CD4-positive, alpha-beta memory T cell (primary cell): ENCODE measurements around the gene SRRM4. TPM values are rescaled to one million over a fixed set of nuclear protein-coding genes. Genes with fewer than 3 reads are reported as not detected.

Experiments used
- CTCF ChIA-PET: fragments of 350-600 bp; sonication (Branson Sonifier 250); formaldehyde crosslinking; loops from one replicate; lab custom pipeline; 2021; ENCODE audit warnings: inconsistent platforms; ENCODE audit not compliant: partially characterized antibody; lab: Charles Lee
- POLR2A ChIA-PET: fragments of 350-600 bp; sonication (Branson Sonifier 250); formaldehyde crosslinking; loops from one replicate; lab custom pipeline; 2021; ENCODE audit not compliant: partially characterized antibody; lab: Charles Lee
- DNase-seq, 5 donors: peaks; one replicate each; pipeline versions ENCODE4 v3.0.0 to v3.0.0-alpha.2; 2020 to 2022; ENCODE audit warnings: mixed read lengths in 1 of 5
- H3K27ac ChIP-seq: one replicate; pipeline ENCODE4 v1.7.0; 2013; ENCODE audit warnings: low read depth, low read length
- H3K27me3 ChIP-seq: 2 replicates; pipeline ENCODE4 v1.7.0; 2013; ENCODE audit warnings: mild to moderate bottlenecking, low read length, moderate library complexity; ENCODE audit not compliant: insufficient read depth
- H3K36me3 ChIP-seq: 2 replicates; pipeline ENCODE4 v1.7.0; 2013; ENCODE audit warnings: mild to moderate bottlenecking, low read length, moderate library complexity; ENCODE audit not compliant: insufficient read depth
- H3K4me1 ChIP-seq: 2 replicates; pipeline ENCODE4 v1.7.0; 2013; ENCODE audit warnings: mild to moderate bottlenecking, low read length, moderate library complexity; ENCODE audit not compliant: insufficient read depth
- H3K4me3 ChIP-seq, 2 donors: one replicate each; pipeline ENCODE4 v1.7.0; 2013; ENCODE audit warnings: low read length in 2 of 2, mild to moderate bottlenecking in 1 of 2
- H3K9me3 ChIP-seq, 2 donors: one replicate each; pipeline ENCODE4 v1.7.0; 2013; ENCODE audit warnings: low read length in 2 of 2, control low read depth in 1 of 2; ENCODE audit not compliant: control insufficient read depth in 1 of 2
- H3K27ac Mint-ChIP-seq, 7 donors: one replicate each; pipeline ENCODE4 v1.8.0; 2020 to 2021; ENCODE audit warnings: mixed read lengths in 7 of 7, mild to moderate bottlenecking in 6 of 7, inconsistent platforms in 3 of 7, moderate library complexity in 3 of 7
- H3K27me3 Mint-ChIP-seq, 2 donors: one replicate each; pipeline ENCODE4 v1.8.0; 2020 to 2021; ENCODE audit warnings: mixed read lengths in 2 of 2
- H3K36me3 Mint-ChIP-seq, 2 donors: one replicate each; pipeline ENCODE4 v1.8.0; 2020 to 2021; ENCODE audit warnings: mixed read lengths in 2 of 2, inconsistent platforms in 1 of 2, mild to moderate bottlenecking in 1 of 2
- H3K4me1 Mint-ChIP-seq, 4 donors: one replicate each; pipeline ENCODE4 v1.8.0; 2020 to 2021; ENCODE audit warnings: mixed read lengths in 4 of 4, mild to moderate bottlenecking in 1 of 4
- H3K4me3 Mint-ChIP-seq, 8 donors: one replicate each; pipeline ENCODE4 v1.8.0; 2020 to 2021; ENCODE audit warnings: mixed read lengths in 8 of 8, mild to moderate bottlenecking in 7 of 8, moderate library complexity in 6 of 8, inconsistent platforms in 3 of 8
- H3K9me3 Mint-ChIP-seq, 8 donors: one replicate each; pipeline ENCODE4 v1.8.0; 2020 to 2021; ENCODE audit warnings: mixed read lengths in 8 of 8, mild to moderate bottlenecking in 5 of 8, inconsistent platforms in 3 of 8, moderate library complexity in 1 of 8
- intact Hi-C: fragments of 100-400 bp; cut with micrococcal nuclease; formaldehyde crosslinking; loops from one replicate; pipeline ENCODE4 v1.15.1; 2023
- polyA plus RNA-seq, 2 donors: library from polyadenylated mRNA; unstranded; fragments of 300-500 nt; fragmentation: Illumina TruSeq; gene quantifications; one replicate each; pipeline ENCODE4 v1.2.3, GENCODE V29; 2021
- total RNA-seq, 2 experiments: library from RNA; stranded (reverse); gene quantifications; one replicate each; pipeline ENCODE4 v1.2.3, GENCODE V29; 2021

The SRRM4 gene
- total and polyA plus RNA-seq, 4 experiments from 2014 or later, result not detected

DNA sequence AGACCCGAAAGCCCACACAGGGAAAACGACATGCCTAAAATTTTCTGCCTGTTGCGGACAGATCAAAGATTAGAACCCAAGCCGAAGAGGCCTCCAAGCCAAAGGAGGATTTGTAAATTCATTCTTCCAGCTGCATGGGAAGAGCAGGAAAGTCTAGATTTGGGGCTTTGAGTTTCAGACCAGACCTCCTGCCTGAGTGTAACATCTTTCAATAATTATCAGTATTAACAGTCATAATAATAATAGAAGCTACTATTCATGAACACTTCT lies 195.7 kb downstream of the SRRM4 start:
- intact Hi-C loops, result no loop called here
- POLR2A ChIA-PET, result no interaction called here
- no peak for DNase-seq
- Mint-ChIP-seq H3K4me1 (no peaks in the 10 kb centered on the region), H3K27me3 (peaks cover 5 to 10% of the 10 kb centered on the region in 2 donors), H3K9me3 (peaks cover 0 to 5% (median 0%) of the 10 kb centered on the region in 8 donors), H3K27ac (no peak overlapping the region), H3K4me3 (no peak overlapping the region), H3K36me3 (no peaks in the 10 kb centered on the region)
- Histone ChIP-seq H3K9me3 (no peaks in the 10 kb centered on the region), H3K27me3 (no peaks in the 10 kb centered on the region), H3K27ac (no peak overlapping the region), H3K4me1 (no peaks in the 10 kb centered on the region), H3K4me3 (no peak overlapping the region), H3K36me3 (no peaks in the 10 kb centered on the region)
- CTCF ChIA-PET, result no interaction called here

DNA sequence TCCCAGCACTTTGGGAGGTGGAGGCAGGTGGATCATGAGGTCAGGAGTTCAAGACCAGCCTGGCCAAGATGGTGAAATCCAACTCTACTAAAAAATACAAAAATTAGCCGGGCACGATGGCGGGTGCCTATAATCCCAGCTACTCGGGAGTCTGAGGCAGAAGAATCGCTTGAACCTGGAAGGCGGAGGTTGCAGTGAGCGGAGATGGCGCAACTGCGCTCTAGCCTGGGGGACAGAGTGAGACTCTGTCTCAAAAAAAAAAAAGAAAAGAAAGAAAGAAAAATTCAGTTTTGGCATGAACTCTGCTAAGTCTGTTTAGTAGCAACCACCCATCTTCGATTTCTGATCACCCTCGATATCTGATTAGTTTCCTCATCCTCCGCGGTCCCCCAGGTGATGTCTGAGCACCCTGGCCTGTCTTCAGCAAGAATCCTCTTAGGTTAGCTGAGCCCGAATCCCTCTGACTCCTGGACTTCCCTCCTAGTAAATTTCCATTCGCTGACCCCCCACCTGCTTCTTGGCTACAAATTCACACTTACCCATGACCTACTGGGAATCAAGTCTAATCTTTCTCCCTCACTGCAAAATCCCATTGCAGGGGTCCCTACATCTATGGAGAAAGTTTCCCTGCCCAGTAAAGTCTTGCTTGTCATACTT lies 196.5 kb downstream of the SRRM4 start:
- intact Hi-C loops, result no loop called here
- no peak overlapping the region for H3K27ac ChIP-seq
- Mint-ChIP-seq H3K9me3 (peaks cover 0 to 2% (median 0%) of the 10 kb centered on the region in 8 donors), H3K4me1 (no peaks in the 10 kb centered on the region), H3K4me3 (no peak overlapping the region), H3K36me3 (no peaks in the 10 kb centered on the region), H3K27ac (no peak overlapping the region), H3K27me3 (peaks cover 5 to 10% of the 10 kb centered on the region in 2 donors)
- no peak overlapping the region for H3K4me3 ChIP-seq
- ChIA-PET CTCF (no interaction called here), POLR2A (no interaction called here)
- H3K36me3 ChIP-seq, result no peaks in the 10 kb centered on the region
- H3K27me3 ChIP-seq, result no peaks in the 10 kb centered on the region
- DNase-seq, result no peak
- no peaks in the 10 kb centered on the region for H3K9me3 ChIP-seq
- H3K4me1 ChIP-seq, result no peaks in the 10 kb centered on the region

DNA sequence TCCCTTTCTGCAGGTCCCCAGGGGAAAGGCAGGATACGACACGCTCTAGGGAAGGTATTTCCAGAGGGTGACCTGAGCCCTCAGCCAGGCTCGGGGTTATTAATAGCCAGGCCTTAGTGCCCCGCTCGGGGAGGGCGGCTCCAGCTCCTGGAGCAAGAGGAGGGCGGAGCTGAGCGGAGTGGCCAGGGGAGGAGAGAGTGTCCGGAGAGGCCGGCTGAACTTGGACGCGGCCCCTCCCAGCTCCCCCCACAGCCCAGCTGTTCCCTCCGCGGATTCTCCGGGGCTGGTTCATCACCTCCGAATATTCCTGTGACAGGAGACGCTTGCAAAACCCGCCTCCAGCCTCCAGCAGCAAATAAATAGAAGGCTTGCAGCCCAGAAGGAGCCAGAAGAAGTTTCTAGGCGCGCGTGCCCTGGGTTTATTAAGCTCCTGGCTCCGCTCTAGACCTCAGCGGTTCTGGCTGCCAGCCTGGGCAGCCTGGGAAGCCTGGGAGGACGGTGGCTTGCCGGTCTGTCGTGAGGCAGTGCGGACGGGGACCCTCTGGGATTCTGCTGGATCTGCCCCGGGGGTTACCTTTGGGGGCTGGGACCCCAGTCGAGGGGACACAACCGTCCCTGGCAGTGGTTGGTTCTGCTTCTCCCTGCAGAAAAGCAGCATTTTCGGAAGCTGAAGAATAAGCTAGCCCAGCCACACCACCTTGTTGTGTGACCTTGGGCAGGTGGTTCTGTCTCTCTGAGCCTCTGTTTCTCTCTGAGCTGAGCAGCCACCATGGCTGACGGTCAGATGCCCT lies 197.4 kb downstream of the SRRM4 start, which contains the start of gene HSPB8:
HSPB8 (plus strand) TSS at position 388 of the 791 bp plus-strand sequence; CDS start at position 770, 382 bp downstream.
- intact Hi-C loops, result no loop called here
- ChIA-PET CTCF (no interaction called here), POLR2A (no interaction called here)
- Mint-ChIP-seq H3K36me3 (no peaks in the 10 kb centered on the region), H3K4me1 (no peaks in the 10 kb centered on the region), H3K27me3 (peaks cover 5 to 10% of the 10 kb centered on the region in 2 donors), H3K9me3 (peaks cover 0 to 2% (median 0%) of the 10 kb centered on the region in 8 donors), H3K4me3 (no peak within 1 kb of the TSS), H3K27ac (peak within 1 kb of the TSS in 1 of 7 donors; percentile 43)
- H3K36me3 ChIP-seq, result no peaks in the 10 kb centered on the region
- H3K27ac ChIP-seq, result no peak within 1 kb of the TSS
- no peaks in the 10 kb centered on the region for H3K4me1 ChIP-seq
- no peaks in the 10 kb centered on the region for H3K9me3 ChIP-seq
- no peak within 1 kb of the TSS for H3K4me3 ChIP-seq
- DNase-seq, result no peak
- H3K27me3 ChIP-seq, result no peaks in the 10 kb centered on the region

- CTCF ChIA-PET, result no interaction called here
- H3K9me3 ChIP-seq, result no peaks in the 10 kb centered on the region
- peaks cover 0 to 2% (median 0%) of the 10 kb centered on the region in 8 donors for H3K9me3 Mint-ChIP-seq
These were observed 198.1 kb downstream of the SRRM4 start for GRCh38 chr12:119179335-119180021.

DNA sequence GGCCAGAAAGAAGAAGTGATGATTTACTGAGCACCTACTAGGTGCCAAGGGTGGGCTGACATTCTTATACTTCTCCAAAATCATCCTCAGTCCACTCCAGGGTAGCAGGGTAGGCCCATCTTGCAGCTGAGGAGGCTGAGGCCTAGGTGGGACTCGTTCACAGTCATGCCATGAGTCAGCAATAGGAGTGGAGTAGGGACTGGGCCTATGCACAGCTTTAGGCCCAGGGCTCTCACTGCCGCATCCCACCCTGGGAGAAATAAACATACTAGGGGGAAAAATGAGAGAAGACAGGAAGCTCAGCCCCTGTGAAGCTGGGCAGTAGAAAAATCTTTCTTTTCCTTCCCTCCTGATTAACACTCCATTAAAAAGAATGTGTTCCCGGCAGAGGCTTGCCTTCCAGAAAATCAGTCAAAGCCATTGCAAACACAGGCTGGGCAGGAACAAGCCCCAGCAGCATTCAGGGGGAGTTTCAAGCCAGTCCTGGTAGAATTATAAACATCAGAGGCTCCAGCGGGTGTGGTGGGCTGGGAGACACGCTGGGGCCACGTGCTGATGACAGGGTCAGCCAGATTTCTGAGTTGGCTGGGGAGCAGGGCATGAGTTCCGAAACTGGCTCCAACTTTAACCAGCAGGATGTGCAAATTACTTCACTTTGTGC lies 199.2 kb downstream of the SRRM4 start:
- Mint-ChIP-seq H3K4me1 (no peaks in the 10 kb centered on the region), H3K27me3 (peaks cover 5 to 10% of the 10 kb centered on the region in 2 donors), H3K36me3 (no peaks in the 10 kb centered on the region), H3K4me3 (no peak overlapping the region), H3K27ac (no peak overlapping the region), H3K9me3 (peaks cover 0 to 2% (median 0%) of the 10 kb centered on the region in 8 donors)
- Histone ChIP-seq H3K36me3 (no peaks in the 10 kb centered on the region), H3K4me3 (no peak overlapping the region), H3K27ac (no peak overlapping the region), H3K27me3 (no peaks in the 10 kb centered on the region), H3K4me1 (no peaks in the 10 kb centered on the region), H3K9me3 (no peaks in the 10 kb centered on the region)
- intact Hi-C loops, result no loop called here
- ChIA-PET CTCF (no interaction called here), POLR2A (no interaction called here)
- DNase-seq, result no peak

More at GRCh38 chr12:119179335-119180021, 198.1 kb downstream of the SRRM4 start:
- H3K4me1 ChIP-seq, result no peaks in the 10 kb centered on the region
- intact Hi-C loops, result no loop called here
- DNase-seq, result no peak
- peak overlapping the region in 1 of 7 donors; percentile 43 for H3K27ac Mint-ChIP-seq
- H3K27me3 ChIP-seq, result no peaks in the 10 kb centered on the region
- H3K36me3 Mint-ChIP-seq, result no peaks in the 10 kb centered on the region
- H3K4me3 ChIP-seq, result no peak overlapping the region
- H3K36me3 ChIP-seq, result no peaks in the 10 kb centered on the region
- H3K4me3 Mint-ChIP-seq, result no peak overlapping the region
- no peak overlapping the region for H3K27ac ChIP-seq
- H3K27me3 Mint-ChIP-seq, result peaks cover 5 to 10% of the 10 kb centered on the region in 2 donors
- POLR2A ChIA-PET, result no interaction called here
- H3K4me1 Mint-ChIP-seq, result no peaks in the 10 kb centered on the region

DNA sequence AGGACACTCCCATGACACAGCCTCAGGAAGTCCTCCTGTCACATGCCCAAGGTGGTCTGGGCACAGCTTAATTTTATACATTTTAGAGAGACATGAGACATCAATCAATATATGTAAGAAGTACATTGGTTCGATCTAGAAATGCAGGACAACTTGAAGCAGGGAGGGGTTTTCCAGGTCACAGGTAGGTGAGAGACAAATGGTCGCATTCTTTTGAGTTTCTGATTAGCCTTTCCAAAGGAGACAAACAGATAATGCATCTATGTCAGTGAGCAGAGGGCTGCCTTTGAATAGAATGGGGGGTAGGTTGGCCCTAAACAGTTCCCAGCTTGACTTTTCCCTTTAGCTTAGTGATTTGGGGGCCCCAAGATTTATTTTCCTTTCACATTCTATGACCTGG lies 199.9 kb downstream of the SRRM4 start:
- no peak for DNase-seq
- Histone ChIP-seq H3K36me3 (no peaks in the 10 kb centered on the region), H3K9me3 (no peaks in the 10 kb centered on the region), H3K4me1 (no peaks in the 10 kb centered on the region), H3K27me3 (no peaks in the 10 kb centered on the region), H3K27ac (no peak overlapping the region), H3K4me3 (no peak overlapping the region)
- Mint-ChIP-seq H3K27ac (no peak overlapping the region), H3K4me3 (no peak overlapping the region), H3K27me3 (peaks cover 5 to 9% of the 10 kb centered on the region in 2 donors), H3K36me3 (no peaks in the 10 kb centered on the region), H3K4me1 (no peaks in the 10 kb centered on the region), H3K9me3 (peaks cover 0 to 2% (median 0%) of the 10 kb centered on the region in 8 donors)
- ChIA-PET POLR2A (no interaction called here), CTCF (no interaction called here)
- intact Hi-C loops, result no loop called here

DNA sequence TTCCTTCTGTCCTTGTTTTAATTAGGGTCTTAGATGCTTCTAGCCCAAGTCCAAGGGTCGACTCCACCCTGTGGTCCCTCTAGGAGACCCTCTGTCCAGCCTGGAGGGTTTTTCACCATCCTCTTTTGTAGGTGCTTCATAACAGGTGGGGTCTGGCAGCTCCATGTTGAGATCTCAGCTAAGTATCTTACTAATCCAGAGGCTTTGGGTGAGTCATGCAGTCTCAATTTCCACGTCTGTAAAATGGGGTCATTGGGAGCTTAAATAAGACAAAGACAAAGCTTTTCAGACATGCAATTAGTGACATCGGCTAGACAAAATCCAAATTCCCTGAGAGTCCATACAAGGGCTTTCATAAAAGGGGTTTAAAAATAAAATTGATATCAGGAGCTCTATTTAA lies 200.6 kb downstream of the SRRM4 start:
- peaks cover 4 to 5% of the 10 kb centered on the region in 2 donors for H3K27me3 Mint-ChIP-seq

More for the DNA sequence above, 200.6 kb downstream of the SRRM4 start:
- H3K9me3 ChIP-seq, result no peaks in the 10 kb centered on the region
- intact Hi-C loops, result no loop called here
- H3K27ac Mint-ChIP-seq, result no peak overlapping the region
- ChIA-PET CTCF (no interaction called here), POLR2A (no interaction called here)
- peaks cover 0 to 2% (median 0%) of the 10 kb centered on the region in 8 donors for H3K9me3 Mint-ChIP-seq
- no peak overlapping the region for H3K4me3 ChIP-seq
- H3K4me1 Mint-ChIP-seq, result no peaks in the 10 kb centered on the region
- H3K27me3 ChIP-seq, result no peaks in the 10 kb centered on the region
- no peaks in the 10 kb centered on the region for H3K36me3 Mint-ChIP-seq
- no peak overlapping the region for H3K27ac ChIP-seq
- H3K4me3 Mint-ChIP-seq, result no peak overlapping the region
- no peaks in the 10 kb centered on the region for H3K36me3 ChIP-seq
- H3K4me1 ChIP-seq, result no peaks in the 10 kb centered on the region
- no peak for DNase-seq
